Stimulated activated CD8-positive, alpha-beta memory T cell treated with anti-CD3 and anti-CD28 coated beads, Interleukin-12 subunit alpha, Interleukin-12 subunit beta, amount 100 ng/mL, for 24 hours (primary cell): Measurements from ENCODE around the gene ALDH5A1.
A peak's percentile ranks its signal among the peaks of the same experiment; 100 is the strongest.

Experiments
- DNase-seq: peaks from one replicate; pipeline ENCODE4 v3.0.0-alpha.2; 2020; ENCODE audit errors: extremely low read depth

ALDH5A1 gene

GRCh38 chr6:24569811-24570210, 75.0 kb downstream of the ALDH5A1 start:
- no peak for DNase-seq

- DNase-seq: no peak
Measured at GRCh38 chr6:24571361-24571760, 76.6 kb downstream of the ALDH5A1 start.

DNA sequence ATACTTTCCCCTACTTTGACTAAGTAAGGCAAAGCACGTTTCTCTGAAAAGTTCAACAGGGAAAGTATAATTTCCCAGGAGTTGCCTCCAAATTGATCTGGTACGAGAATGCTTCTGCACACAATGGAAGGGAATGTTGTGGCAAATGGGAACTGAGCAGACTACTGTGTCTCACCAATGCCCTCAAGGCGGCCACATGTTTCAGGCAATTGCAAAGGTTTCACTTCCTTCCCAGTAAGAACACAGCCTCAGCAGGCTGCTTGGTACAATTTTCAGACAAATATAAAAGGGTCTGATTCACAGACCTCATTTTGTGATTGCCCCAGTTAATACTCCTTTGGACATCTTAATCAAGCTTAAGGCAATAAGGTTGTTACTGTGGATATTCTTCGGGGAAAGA, 80.0 kb downstream of the ALDH5A1 start:
- DNase-seq: no peak

DNA sequence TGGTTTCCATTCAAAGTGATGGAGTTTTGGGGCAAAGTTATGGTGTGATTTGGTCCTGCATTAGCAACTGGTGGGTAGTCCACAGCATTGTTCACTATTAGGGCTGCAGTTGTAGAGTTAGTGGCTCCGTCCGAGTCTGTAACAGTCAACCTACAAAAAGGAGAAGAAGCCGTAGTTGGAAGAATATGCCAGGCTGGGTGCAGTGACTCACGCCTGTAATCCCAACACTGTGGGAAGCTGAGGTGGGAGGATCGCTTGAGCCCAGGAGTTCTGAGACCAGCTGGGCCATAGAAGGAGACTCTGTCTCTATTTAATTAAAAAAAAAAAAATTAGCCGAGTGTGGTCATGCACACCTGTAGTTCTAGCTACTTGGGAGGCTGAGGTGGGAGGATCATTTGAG, 81.7 kb downstream of the ALDH5A1 start:
- DNase-seq: no peak

DNA sequence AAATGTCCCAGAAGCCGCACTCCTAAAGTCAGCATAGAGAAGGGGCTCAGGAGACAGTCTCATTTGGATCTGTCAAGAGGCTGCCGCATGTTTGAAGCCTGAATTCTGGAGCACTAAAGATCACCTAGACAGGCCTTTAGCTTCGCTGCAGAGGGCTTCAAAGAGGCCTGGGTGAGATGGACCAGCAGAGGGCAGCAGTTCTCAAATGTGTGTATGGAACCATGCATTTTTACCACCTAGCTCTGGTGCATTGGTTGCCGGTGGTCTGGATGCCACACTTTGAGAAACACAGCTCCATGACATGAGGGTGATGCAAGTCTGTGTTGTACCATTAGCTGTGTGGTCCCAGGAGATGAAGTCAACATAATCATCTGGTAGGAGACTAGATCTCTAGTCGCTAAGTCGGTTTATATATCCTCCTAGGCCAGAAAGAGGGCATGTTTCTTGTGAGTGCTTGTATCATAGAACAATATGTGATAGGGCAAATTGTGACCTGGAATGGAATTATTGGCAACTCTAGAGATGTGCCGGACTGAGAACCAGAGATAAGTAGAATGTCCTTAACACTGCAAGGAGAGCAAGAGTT, 86.4 kb downstream of the ALDH5A1 start:
- peak; percentile 42 for DNase-seq

DNA sequence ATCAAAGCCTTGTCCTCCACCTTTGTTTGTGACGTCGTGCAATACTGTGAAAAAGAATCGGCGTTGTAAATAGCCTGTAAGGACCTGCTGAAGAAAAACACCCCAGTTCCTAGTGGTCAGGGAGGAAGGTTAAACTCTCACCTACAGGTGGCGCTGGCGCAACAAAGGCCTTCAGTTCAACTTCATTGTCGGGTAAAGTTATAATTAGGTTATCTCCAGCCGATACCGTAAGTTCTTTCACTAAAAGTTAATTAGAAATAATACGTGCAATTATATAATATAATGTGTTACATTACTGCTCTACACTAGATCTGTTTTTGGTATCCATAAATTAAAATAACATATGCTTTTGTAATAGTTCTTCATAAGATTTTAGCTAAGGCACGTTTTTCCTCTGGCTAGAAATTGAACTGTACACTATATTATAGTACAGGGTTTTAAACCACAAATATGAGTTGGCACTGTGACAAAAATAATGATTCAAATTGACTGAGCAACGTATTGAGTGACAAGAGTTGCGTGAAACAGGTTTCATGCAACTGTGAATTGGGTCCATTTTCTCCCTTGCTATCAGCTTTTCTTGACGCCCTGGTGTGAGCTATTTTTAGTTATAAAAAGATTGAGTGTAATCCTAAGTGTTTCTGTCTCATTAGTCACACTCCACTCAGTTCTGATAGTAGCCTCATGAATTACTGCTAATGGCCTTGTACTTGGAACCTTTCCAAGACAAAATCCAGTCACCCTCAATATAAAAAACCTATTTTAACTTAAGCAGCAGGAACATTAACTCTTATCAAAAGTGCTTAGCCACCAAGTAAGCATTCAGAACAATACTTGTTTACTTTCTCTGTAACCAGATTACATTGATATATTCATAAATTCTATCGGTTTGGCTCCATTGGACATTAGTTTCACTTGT, 89.0 kb downstream of the ALDH5A1 start:
- DNase-seq: peak; percentile 25

DNA sequence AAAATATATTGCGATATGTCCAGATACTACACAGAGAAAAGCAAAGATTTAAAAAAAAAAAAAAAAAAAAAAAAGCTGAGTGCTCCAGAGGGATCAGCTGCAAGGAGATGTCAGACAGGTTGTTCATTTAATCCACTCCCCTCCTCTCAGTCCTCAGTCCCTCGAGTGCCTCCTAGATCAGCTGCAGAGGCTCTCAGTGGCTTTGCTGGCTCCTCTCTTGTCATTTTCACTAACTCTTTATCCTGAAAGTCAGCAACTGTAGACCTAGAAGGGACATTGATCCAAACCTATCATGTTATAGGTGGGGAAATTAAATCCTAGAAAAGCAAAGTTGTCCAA, 89.6 kb downstream of the ALDH5A1 start:
- no peak for DNase-seq
